HEK293 (cell line): Measurements from ENCODE around the gene NLGN1.

Source experiments
- CTCF ChIA-PET: fragments of 350-600 bp; formaldehyde crosslinking; extraction: SDS; loops from one replicate; lab custom pipeline; 2021; ENCODE audit warnings: antibody characterized with exemption; lab: Yijun Ruan, JAX
- POLR2A ChIA-PET: fragments of 300-600 bp; formaldehyde crosslinking; extraction: SDS; loops from one replicate; lab custom pipeline; 2020; ENCODE audit warnings: antibody characterized with exemption, inconsistent platforms; lab: Yijun Ruan, JAX
- H3K27ac ChIP-seq: fragments of 200-500 bp; sonication (Bioruptor generic); 2 replicates; pipeline ENCODE4 v1.5.1; 2014; ENCODE audit warnings: low read depth, low read length, control low read depth, inconsistent platforms; ENCODE audit errors: extremely low read depth
- H3K36me3 ChIP-seq, 2 experiments: fragments of 200-500 bp in 1 of 2; sonication (Bioruptor generic) in 1 of 2; 1 replicate in 1 of 2; 2 replicates in 1 of 2; pipeline ENCODE4 v1.5.1; 2014 to 2017; ENCODE audit warnings: inconsistent platforms in 2 of 2, low read length in 2 of 2; ENCODE audit not compliant: control insufficient read depth in 2 of 2, insufficient read depth in 1 of 2
- H3K4me1 ChIP-seq: fragments of 200-500 bp; sonication (Bioruptor generic); 2 replicates; pipeline ENCODE4 v1.5.1; 2014; ENCODE audit warnings: mild to moderate bottlenecking, low read length, inconsistent platforms; ENCODE audit not compliant: control insufficient read depth, insufficient read depth
- H3K4me3 ChIP-seq: 2 replicates; pipeline ENCODE4 v1.5.1; 2011; ENCODE audit warnings: low read depth, mild to moderate bottlenecking, control low read depth, low read length, moderate library complexity
- H3K9me3 ChIP-seq: fragments of 200-500 bp; sonication (Bioruptor generic); 2 replicates; pipeline ENCODE4 v1.5.1; 2014; ENCODE audit warnings: low read depth, low read length, inconsistent platforms; ENCODE audit not compliant: control insufficient read depth, insufficient read depth
- BCL11B ChIP-seq: fragments of 450-650 bp; formaldehyde crosslinking; IDR thresholded peaks from 2 replicates; pipeline ENCODE4 v1.5.1; 2016; ENCODE audit warnings: low read depth, missing biosample characterization, missing genetic modification characterization
- GLI2 ChIP-seq: fragments of 450-650 bp; formaldehyde crosslinking; IDR thresholded peaks from 2 replicates; pipeline ENCODE4; 2017; ENCODE audit warnings: missing biosample characterization, missing genetic modification characterization, low read depth, borderline replicate concordance
- GLI4 ChIP-seq: fragments of 450-650 bp; formaldehyde crosslinking; IDR thresholded peaks from 2 replicates; pipeline ENCODE4 v1.5.1; 2016; ENCODE audit warnings: missing biosample characterization, missing genetic modification characterization
- GLIS1 ChIP-seq: fragments of 450-650 bp; formaldehyde crosslinking; IDR thresholded peaks from 2 replicates; pipeline ENCODE4 v1.5.1; 2016; ENCODE audit warnings: missing biosample characterization, missing genetic modification characterization
- MEIS1 ChIP-seq: sonication (generic); formaldehyde crosslinking; IDR thresholded peaks from 2 replicates; pipeline ENCODE4 v1.8.1; 2022; ENCODE audit warnings: missing genetic modification reagents, mild to moderate bottlenecking, borderline replicate concordance
- SCRT2 ChIP-seq: fragments of 450-650 bp; formaldehyde crosslinking; IDR thresholded peaks from 2 replicates; pipeline ENCODE4 v1.5.1; 2016; ENCODE audit warnings: missing biosample characterization, missing genetic modification characterization
- SETDB1 ChIP-seq: IDR thresholded peaks from one replicate; pipeline ENCODE4 v1.6.1; 2017; ENCODE audit warnings: mild to moderate bottlenecking, low read length, moderate library complexity, mixed read lengths; ENCODE audit not compliant: insufficient read length
- ZIC2 ChIP-seq: fragments of 450-650 bp; formaldehyde crosslinking; IDR thresholded peaks from 2 replicates; pipeline ENCODE4 v1.5.1; 2016; ENCODE audit warnings: missing biosample characterization, missing genetic modification characterization
- ZNF112 ChIP-seq: fragments of 450-650 bp; formaldehyde crosslinking; IDR thresholded peaks from 2 replicates; pipeline ENCODE4 v1.5.0; 2017; ENCODE audit warnings: missing biosample characterization, missing genetic modification characterization
- ZNF132 ChIP-seq: fragments of 450-650 bp; formaldehyde crosslinking; IDR thresholded peaks from 2 replicates; pipeline ENCODE4 v1.5.1; 2017; ENCODE audit warnings: missing biosample characterization, missing genetic modification characterization, borderline replicate concordance
- ZNF394 ChIP-seq: fragments of 450-650 bp; formaldehyde crosslinking; IDR thresholded peaks from 2 replicates; pipeline ENCODE4 v1.5.1; 2016; ENCODE audit warnings: missing biosample characterization, missing genetic modification characterization, mild to moderate bottlenecking, moderate library complexity, borderline replicate concordance
- ZNF501 ChIP-seq: fragments of 450-650 bp; formaldehyde crosslinking; IDR thresholded peaks from 2 replicates; pipeline ENCODE4 v1.5.1; 2016; ENCODE audit warnings: missing biosample characterization, missing genetic modification characterization
- ZNF558 ChIP-seq: fragments of 450-650 bp; formaldehyde crosslinking; IDR thresholded peaks from 2 replicates; pipeline ENCODE4 v1.5.1; 2016; ENCODE audit warnings: missing biosample characterization, missing genetic modification characterization
- ZNF585B ChIP-seq: fragments of 450-650 bp; formaldehyde crosslinking; IDR thresholded peaks from 2 replicates; pipeline ENCODE4 v1.5.1; 2016; ENCODE audit warnings: missing biosample characterization, missing genetic modification characterization
- ZNF664 ChIP-seq: fragments of 450-650 bp; formaldehyde crosslinking; IDR thresholded peaks from 2 replicates; pipeline ENCODE4 v1.5.1; 2016; ENCODE audit warnings: missing biosample characterization, missing genetic modification characterization
- TF ChIP-seq, protein P1 (sequence below): fragments of 450-650 bp; formaldehyde crosslinking; conservative IDR thresholded peaks from 2 replicates; pipeline ENCODE4 v1.5.1; 2016; ENCODE audit warnings: low read depth, missing biosample characterization, missing genetic modification characterization
- TF ChIP-seq, protein P2 (sequence below): fragments of 450-650 bp; formaldehyde crosslinking; IDR thresholded peaks from 2 replicates; pipeline ENCODE4; 2016; ENCODE audit warnings: missing biosample characterization, missing genetic modification characterization
- TF ChIP-seq, protein P3 (sequence below): sonication (generic); formaldehyde crosslinking; IDR thresholded peaks from 2 replicates; pipeline ENCODE4 v1.8.1; 2022; ENCODE audit warnings: mild to moderate bottlenecking, moderate library complexity, missing genetic modification reagents

NLGN1 gene

DNA sequence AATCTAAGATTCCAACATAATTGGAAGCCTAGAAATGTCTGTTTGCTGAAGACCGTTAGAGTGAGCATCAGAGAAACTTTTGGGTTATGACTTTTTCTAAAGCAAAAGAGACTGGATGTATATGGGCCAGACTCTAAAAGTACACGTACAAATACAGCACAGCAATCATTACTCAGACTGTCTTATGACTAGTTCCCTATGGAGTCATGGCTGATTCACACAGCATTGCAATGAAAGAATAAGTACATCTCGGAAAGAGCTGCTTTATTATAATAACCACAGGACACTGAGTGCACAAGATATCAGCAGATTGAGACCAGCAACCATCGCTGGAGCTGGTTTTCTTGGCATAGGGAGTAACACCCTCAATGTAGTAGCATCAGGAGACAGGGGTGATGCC, 618.6 kb downstream of the NLGN1 start (continued):
- TF ChIP-seq GLI4 (tag by site-specific recombination) (no peak), ZNF132 (tag by site-specific recombination) (no peak)

DNA sequence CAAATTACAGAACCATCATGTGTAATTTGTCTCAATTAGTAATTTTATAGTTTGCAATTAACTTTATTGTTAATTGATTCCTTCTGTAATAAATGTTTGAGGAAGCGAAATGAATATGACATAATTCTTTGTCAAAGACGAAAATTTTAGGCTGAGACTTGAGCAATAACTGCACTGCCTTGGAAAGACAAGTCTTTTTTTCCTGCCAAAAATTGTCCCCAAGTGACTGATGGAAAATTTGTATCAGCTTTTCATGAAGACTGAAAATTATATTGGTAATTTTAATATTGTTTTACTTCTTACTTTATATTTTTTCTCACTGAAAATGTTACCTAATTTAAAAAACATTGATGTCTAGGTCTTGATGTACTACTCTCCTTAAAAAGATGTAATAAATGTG, 622.6 kb downstream of the NLGN1 start:
- TF ChIP-seq ZIC2 = no peak
- TF ChIP-seq BCL11B (tag by site-specific recombination) = no peak
- no peak for TF ChIP-seq MEIS1 (CRISPR knock-in tag)
- no peak for TF ChIP-seq ZNF664 (tag by site-specific recombination)
- TF ChIP-seq, protein P1, sequence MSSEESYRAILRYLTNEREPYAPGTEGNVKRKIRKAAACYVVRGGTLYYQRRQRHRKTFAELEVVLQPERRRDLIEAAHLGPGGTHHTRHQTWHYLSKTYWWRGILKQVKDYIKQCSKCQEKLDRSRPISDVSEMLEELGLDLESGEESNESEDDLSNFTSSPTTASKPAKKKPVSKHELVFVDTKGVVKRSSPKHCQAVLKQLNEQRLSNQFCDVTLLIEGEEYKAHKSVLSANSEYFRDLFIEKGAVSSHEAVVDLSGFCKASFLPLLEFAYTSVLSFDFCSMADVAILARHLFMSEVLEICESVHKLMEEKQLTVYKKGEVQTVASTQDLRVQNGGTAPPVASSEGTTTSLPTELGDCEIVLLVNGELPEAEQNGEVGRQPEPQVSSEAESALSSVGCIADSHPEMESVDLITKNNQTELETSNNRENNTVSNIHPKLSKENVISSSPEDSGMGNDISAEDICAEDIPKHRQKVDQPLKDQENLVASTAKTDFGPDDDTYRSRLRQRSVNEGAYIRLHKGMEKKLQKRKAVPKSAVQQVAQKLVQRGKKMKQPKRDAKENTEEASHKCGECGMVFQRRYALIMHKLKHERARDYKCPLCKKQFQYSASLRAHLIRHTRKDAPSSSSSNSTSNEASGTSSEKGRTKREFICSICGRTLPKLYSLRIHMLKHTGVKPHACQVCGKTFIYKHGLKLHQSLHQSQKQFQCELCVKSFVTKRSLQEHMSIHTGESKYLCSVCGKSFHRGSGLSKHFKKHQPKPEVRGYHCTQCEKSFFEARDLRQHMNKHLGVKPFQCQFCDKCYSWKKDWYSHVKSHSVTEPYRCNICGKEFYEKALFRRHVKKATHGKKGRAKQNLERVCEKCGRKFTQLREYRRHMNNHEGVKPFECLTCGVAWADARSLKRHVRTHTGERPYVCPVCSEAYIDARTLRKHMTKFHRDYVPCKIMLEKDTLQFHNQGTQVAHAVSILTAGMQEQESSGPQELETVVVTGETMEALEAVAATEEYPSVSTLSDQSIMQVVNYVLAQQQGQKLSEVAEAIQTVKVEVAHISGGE = no peak
- no peak for TF ChIP-seq GLI2 (tag by site-specific recombination)
- TF ChIP-seq ZNF112 (tag by site-specific recombination) = no peak
- TF ChIP-seq ZNF558 (tag by site-specific recombination) = no peak
- Histone ChIP-seq H3K9me3 (no peaks in the 10 kb centered on the region), H3K27ac (no peak overlapping the region), H3K36me3 (no peaks in the 10 kb centered on the region), H3K4me1 (no peaks in the 10 kb centered on the region), H3K4me3 (no peak overlapping the region)
- ChIA-PET CTCF (no interaction called here), POLR2A (no interaction called here)

DNA sequence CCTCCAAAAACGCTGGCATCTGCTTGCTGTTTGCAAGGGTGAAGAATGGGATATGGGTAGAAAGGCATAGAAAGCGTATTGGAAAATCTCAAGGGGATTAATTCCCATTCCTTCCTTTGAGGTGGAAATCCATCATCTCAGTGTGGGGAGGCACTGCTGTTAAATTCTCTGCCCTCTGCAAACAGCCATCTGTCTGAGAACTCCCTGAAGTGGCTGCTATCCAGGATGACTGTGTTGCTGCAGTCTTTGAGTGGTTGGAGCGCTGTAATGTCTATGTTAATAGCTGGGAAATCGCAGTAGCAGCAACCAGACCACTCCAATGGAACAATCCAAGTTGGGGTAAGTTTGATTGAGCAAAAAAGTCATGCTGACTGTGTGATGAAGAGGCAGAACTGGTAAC, 625.9 kb downstream of the NLGN1 start:
- H3K9me3 ChIP-seq = no peaks in the 10 kb centered on the region
- H3K4me3 ChIP-seq = no peak overlapping the region
- TF ChIP-seq SCRT2 (tag by site-specific recombination) (no peak), GLIS1 (no peak), ZNF132 (tag by site-specific recombination) (no peak)
- TF ChIP-seq, protein P2, sequence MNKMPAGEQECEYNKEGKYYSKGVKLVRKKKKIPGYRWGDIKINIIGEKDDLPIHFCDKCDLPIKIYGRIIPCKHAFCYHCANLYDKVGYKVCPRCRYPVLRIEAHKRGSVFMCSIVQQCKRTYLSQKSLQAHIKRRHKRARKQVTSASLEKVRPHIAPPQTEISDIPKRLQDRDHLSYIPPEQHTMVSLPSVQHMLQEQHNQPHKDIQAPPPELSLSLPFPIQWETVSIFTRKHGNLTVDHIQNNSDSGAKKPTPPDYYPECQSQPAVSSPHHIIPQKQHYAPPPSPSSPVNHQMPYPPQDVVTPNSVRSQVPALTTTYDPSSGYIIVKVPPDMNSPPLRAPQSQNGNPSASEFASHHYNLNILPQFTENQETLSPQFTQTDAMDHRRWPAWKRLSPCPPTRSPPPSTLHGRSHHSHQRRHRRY (tag by site-specific recombination) = no peak
- TF ChIP-seq, all 188 proteins: peak for 0
- POLR2A ChIA-PET = no interaction called here
- no peaks in the 10 kb centered on the region for H3K36me3 ChIP-seq
- no peaks in the 10 kb centered on the region for H3K4me1 ChIP-seq
- H3K27ac ChIP-seq = no peak overlapping the region
- CTCF ChIA-PET = interaction anchor here (0.6 kb wide), 2 partner anchors 19 to 68 kb away, joined by 3 read pairs; no protein-coding TSS in a partner anchor

DNA sequence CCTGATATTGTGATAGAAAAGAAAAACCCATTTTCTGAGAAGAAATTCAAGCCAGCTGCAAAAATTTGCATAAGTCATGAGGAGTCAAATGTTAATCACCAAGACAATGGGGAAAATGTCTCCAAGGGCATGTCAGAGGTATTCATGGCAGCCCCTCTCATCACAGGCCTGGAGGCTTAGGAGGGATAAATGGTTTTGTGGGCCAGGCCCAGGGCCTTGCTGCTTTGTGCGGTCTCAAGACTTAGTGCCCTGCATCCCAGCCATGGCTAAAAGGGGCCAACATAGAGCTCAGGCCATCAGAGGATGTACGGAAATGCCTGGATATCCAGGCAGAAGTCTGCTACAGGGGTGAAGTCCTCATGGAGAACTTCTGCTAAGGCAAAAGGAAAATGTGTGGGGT, 631.1 kb downstream of the NLGN1 start:
- ChIA-PET POLR2A (no interaction called here), CTCF (no interaction called here)

More for the DNA sequence above, 631.1 kb downstream of the NLGN1 start:
- Histone ChIP-seq H3K4me3 (no peak overlapping the region), H3K4me1 (no peaks in the 10 kb centered on the region), H3K27ac (no peak overlapping the region), H3K9me3 (no peaks in the 10 kb centered on the region), H3K36me3 (no peaks in the 10 kb centered on the region)
- TF ChIP-seq ZNF501 (tag by site-specific recombination) = no peak
- TF ChIP-seq, protein P3, sequence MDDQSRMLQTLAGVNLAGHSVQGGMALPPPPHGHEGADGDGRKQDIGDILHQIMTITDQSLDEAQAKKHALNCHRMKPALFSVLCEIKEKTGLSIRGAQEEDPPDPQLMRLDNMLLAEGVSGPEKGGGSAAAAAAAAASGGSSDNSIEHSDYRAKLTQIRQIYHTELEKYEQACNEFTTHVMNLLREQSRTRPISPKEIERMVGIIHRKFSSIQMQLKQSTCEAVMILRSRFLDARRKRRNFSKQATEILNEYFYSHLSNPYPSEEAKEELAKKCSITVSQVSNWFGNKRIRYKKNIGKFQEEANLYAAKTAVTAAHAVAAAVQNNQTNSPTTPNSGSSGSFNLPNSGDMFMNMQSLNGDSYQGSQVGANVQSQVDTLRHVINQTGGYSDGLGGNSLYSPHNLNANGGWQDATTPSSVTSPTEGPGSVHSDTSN = no peak
- no peak for TF ChIP-seq ZNF394 (tag by site-specific recombination)
- TF ChIP-seq ZNF585B (tag by site-specific recombination) = peak; percentile 87
- TF ChIP-seq SETDB1 = peak; percentile 26
